Measurements from ENCODE around the gene SLC32A1. TPM values are rescaled to one million over a fixed set of nuclear protein-coding genes. Genes with fewer than 3 reads are reported as not detected.
A peak's percentile ranks its signal among the peaks of the same experiment; 100 is the strongest.

SLC32A1 gene
- polyA plus RNA-seq, 10 donors: not detected

DNA sequence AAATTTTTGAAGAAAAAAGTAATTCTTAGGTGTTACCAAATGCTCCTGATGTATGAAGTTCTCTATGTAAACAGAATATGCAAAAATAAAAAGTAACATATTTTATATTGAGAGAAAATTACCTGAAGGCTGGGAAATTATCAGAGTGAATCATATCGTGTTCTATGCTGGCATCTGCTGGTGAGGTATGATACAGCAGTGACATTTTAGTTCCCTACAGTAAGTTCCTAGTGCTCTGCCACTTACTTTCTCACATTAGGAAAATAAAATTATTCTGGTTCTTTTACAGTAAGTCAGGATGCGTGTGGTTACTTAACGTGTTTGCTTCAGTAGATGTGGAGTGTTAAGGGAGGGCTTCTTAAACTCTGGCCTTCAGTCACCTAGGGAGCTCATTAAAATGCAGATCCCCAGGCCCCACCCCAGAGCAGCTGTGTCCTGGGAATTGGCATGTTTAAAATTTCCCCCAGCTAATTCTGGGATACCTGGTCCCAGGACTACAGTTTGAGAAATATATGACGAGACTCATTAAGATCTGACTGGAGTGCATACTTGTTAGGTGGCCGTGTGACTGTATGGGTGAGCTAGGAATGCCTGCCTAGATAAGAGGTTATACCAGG is 27.2 kb downstream of the SLC32A1 start:
- DNase-seq: peak in 1 of 3 donors; percentile 38

DNA sequence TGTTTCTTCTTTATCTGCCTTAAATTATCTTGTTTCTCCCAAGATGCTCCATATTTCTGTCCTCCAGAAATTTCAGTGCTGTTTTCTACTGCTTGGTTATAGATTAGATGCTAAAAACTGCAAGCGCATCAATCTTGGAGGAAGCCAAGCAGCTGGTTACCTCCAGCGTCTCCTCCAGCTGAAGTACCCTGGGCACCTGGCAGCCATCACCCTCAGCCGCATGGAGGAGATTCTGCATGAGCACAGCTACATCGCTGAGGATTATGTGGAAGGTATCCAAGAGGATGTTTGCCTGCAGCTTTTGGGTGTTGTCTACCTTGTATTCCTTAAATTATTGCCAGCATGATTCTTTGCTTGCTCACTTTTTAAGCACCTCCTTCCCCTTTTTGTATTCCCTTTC is 27.7 kb downstream of the SLC32A1 start:
- DNase-seq: no peak

DNA sequence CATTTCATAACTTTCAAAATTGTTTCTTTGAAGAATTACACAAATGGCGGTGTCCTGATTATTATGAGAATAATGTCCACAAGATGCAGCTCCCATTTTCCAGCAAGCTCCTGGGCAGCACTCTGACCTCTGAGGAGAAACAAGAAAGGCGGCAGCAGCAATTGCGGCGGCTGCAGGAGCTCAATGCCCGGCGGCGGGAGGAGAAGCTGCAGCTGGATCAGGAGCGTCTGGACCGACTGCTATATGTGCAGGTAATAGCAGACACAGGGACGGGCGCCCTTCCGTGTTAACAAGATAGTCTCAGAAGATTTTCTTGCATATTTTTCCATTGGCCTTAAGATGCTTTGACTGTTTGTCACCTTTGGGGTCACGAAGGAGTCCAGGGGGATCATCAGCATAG is 30.6 kb downstream of the SLC32A1 start:
- no peak for DNase-seq

DNA sequence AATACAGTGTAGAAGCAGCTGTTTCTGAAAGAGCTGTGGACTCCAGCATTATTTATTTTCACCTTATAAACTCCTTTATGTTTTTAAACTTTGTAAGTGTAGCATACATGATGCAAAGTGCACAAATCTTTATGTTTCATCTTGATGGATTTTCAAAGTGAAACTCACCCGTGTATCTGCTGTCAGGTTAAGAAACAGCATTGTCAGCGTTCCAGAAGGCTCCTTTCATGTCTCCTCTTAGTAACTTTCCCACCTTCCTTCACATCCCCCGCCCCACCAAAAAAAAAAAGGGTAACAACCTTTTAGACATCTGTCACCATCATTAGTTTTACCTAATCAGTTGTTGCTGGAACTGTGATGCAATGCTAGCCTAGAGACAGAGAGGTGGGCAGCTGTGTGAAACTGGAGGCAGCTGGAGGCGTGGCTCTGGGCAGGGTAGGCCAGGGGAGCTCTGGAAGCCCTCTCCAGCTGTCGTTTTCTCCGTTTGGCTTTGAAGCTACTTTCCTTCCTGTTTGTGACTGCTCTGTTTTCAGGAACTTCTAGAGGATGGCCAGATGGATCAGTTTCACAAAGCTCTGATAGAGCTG is 31.1 kb downstream of the SLC32A1 start:
- peak in 1 of 3 donors; percentile 2 for DNase-seq

DNA sequence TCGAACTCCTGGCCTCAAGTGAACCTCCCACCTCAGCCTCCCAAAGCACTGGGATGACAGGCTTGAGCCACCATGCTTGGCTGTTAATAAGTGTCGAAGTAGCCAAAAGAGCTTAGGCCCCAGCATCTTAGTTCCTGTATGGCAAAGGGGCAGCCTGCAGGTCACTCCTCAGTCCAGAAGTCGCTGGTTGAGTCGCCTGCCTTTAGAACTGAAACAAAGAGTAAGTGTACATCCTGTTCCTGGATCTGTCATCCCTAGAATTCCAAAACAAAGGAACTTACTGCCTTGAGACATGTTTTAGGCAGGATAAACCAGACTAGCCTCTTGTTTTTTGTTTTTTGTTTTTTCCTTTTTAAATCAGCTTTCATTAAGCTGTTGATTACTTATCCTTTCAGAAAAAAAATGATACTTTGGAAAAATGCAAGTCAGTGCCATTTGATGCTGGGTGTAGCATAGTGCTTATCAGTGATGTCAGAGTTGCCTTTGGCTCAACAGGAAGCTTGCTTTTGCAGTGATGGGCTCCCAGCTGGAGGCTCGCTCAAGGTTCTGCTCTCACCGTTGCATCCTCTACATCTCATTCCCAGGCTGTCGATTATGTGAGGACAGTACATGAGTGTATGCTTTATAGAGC is 33.0 kb downstream of the SLC32A1 start:
- DNase-seq: no peak

DNA sequence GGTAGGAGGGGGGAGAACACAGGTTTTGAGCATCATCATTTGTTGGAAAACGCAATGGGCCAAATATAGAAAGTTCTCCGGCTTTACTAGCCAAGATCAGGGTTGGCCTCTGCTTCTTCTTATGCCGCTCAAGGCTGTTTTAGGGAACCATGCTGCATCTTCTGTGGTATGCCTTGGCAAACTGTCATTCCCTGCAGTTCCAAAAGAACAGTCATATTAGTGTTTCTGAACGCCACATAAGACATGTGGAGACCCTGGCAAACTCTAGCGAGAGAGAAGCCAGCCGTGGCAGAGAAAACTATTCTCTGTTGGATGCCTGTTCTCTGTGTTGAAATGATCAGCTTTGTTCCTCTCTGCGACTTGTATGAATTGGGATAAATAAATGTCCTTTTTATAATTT is 34.8 kb downstream of the SLC32A1 start:
- no peak for DNase-seq

DNA sequence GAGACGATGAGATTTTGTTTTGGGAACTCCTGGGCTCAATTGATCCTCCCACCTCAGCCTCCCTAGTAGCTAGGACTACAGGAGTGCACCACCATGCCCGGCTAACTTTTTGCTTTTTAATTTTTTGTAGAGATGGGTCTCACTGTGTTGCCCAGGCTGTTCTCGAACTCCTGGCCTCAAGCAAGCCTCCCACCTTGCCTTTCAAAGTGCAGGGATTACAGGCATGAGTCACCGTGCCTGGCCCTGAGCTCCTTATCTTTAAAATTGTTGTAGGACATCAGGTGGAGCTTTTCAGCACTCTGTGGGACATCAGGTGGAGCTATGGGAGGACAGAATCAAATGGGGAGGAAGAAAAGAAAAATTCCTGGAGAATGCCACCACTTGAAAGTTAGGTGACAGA is 36.7 kb downstream of the SLC32A1 start:
- DNase-seq: no peak

DNA sequence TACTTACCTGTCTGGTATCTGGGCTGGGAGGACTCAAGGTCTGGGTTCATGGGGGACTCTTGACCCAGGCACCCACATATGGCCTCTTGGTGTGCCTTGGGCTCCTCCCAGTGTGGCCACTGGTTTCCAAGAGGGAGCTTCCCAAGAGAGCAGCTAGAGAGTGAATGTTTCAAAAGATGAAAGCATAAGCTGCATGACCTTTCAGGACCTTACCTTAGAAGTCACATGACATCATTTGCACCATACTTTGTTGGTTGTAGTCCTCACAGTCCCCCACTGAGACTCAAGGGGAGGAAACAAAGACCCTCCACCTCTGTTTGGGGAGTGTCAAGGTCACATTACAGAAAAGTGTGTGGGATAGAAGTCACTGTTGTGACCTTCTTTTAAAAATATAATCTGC is 37.9 kb downstream of the SLC32A1 start:
- no peak for DNase-seq

DNA sequence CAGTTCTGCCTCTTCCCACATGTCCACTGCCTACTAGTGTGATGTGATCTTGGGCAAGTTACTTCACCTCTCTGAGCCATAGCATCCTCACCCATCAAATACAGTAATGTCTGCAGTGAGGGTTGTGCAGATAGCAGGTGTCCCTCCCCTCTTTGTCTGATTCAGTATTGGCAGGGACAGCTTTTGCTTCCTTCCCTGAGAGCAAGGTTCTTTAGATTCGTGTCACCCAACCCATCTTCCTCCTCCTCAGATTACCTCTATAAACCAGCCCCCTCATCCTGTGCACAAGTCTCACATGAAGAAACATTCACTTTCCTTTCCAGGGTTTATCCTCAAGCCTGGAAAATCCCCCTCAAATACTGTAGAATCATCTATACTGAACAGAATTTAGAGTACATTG is 39.3 kb downstream of the SLC32A1 start:
- no peak for DNase-seq

DNA sequence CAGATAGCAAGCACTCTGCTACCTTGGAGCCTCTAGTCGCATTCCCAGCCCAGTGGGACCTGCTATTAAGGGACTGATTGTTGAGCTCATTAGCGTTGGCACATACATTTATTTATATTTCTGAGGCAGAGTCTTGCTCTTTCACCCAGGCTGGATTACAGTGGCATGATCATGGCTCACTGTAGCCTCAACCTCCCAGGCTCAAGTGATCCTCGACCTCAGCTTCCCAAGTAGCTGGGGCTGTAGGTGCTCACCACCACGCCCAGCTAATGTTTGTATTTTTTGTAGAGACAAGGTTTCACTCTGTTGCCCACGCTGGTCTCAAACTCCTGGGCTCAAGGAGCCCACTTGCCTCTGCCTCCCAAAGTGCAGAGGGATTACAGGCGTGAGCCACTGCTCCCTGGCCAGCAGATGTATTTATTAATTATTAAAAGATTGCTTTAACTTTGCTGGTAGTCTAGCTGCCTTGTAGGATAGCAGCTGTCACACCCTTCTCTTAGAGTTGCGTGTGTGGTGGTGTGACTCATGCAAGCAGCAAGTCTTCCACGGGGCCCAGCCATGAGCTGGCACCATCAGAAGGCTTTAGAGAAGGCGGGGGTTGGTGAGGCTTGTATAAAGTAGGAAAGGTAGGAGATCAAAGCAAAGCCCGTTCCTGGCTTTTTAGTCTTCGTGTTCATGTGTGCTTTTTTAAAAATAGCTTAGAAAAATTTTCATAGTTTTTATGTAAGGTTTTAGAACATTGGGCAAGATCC is 40.5 kb downstream of the SLC32A1 start:
- peak in 1 of 3 donors; percentile 39 for DNase-seq

DNA sequence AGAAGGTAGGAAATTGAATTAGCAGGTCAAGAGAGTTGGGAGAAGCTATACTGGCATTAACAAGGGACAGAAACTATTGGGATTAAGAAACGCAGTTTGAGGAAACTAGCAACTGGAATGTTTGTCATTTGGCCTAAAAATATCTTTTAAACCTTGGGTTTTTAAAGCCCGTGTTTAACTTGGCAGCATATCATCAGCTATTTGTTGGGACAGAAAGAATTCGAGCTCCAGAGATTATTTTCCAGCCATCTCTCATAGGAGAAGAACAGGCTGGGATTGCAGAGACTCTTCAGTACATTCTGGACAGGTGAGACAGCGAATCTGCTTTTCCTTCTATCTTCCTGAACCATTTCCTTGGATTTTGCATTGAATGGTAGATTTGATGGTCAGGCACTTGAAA is 41.8 kb downstream of the SLC32A1 start:
- no peak for DNase-seq

DNA sequence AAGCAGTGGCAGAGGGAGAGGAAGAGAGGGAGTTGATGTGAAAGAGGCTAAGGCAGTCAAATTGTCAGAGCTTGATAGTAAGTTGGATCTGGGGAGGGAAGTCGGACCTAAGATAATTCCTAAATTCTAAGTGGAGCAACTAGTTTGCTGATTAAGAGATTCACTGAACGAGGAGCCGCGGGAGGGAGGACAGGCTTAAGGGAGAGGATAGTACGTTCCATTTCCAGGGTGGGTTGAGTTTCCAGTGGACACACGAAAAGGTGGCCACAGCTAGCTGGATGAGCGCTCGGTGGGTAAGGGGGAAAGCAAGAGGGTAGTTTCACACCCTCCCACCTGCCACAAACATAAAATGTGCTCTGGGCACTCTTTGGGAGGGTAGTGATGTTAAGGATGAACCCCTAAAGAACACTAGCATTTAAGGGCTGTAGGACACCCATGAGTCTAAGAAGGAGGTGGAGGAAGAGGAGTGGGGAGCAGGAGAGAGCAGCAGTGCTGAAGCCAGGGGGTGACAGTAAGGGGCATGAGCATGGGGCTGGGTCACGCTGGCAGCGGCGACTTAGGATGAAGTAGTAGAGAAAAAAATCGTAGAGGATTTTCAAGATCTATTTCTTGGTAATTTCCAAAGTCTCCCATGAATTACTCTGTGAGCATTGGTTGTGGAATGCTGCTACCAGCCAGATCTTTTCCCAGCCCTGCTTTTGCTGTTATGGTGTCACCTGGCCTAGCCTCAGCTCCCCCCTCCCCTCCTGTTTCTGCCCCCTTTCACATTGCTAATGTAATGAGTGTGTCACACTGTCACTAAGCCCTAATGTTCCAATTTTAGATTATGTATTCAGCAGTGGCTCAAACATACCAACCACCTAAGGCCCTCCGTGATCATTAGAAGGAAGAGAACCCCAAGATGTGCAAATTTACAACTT is 45.4 kb downstream of the SLC32A1 start:
- DNase-seq: no peak

DNA sequence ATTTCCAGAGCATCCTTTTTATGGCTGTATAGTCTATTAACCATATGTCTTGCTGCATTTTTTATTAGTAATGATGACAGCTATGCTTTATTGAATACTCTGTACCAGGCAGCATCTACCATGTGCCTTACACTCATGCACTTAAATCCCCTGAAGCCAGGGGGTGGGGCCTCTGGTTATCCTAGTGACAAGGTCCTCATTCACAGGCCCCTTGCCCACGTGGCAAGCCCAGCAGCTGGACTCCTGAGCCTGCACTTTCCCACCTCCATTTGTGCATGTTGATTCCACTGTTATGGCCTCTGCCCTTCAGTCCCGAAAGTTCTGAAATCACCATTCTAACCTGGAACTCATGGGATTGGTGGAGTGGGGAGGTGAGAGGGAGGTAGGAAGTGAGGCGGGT is 46.3 kb downstream of the SLC32A1 start:
- DNase-seq: no peak

DNA sequence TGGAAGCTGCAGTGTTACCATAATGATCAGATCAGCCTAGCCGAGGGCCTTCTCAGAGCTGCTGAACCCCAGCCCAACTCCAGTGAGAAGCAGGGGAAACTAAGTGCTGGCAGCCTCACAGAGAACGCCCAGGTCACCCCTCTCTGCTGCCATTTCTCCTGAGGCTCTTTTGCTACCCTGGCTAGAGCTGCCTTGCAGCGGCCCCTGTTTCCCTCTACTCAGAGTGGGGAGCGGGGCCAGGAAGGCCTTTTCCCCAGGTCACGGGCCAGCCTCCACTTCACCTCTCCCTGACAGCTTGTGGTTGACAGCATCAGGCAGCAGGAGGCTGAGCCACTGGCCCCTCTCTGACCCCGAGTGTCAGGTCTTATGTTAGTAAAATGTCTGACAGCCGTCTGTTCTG is 46.7 kb downstream of the SLC32A1 start:
- no peak for DNase-seq

DNA sequence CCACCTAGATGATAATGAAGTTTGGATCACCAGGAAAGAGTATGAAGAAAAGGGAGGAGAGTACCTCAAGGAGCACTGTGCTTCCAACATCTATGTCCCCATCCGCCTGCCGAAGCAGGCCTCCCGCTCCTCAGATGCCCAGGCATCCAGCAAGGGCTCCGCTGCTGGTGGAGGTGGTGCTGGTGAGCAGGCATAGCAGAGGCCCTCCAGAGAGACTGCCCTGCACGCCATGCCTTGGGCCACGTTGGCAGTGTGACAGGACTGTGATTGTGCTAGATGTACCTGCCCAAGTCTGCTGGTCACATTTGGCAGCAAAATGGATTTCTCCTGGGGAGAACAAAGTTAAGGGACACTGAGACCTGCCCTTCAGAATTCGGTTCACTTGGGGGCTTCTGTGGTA is 47.3 kb downstream of the SLC32A1 start:
- no peak for DNase-seq

DNA sequence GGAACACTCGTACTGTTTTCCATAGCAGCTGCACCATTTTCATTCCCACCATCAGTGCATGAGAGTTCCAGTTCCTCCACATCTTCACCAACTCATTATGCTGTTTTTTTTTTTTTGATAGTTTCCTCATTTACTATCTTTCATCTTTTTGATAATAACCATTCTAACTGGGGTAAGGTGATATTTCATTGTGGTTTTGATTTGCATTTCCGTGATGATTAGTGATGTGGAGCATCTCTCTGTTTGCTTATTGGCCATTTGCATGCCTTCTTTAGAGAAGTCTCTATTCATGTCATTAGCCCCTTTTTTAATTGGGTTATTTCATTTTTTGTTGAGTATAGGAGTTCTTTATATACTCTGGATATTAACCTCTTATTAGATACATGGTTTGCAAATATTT is 49.9 kb downstream of the SLC32A1 start:
- no peak for DNase-seq

DNA sequence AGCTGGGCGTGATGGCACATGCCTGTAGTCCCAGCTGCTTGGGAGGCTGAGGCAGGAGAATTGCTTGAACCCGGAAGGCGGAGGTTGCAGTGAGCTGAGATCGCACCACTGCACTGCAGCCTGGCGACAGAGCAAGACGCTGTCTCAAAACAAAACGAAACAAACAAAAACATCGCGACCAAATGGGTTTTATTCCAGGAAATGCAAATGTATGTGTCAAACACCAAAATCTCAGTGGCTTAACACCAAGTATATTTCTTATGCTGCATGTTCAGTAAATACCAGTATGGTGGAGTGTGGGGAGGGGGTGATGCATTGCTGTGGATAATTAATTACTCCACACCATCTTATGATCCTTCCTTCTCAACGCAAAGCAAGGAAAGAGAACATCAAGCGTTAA is 52.1 kb downstream of the SLC32A1 start:
- no peak for DNase-seq

All from muscle of back (tissue), 11 donors.